Activated CD8-positive, alpha-beta T cell treated with anti-CD3 and anti-CD28 coated beads for 36 hours (primary cell): ENCODE measurements around the gene METTL15. TPM values are rescaled to one million over a fixed set of nuclear protein-coding genes. Genes with fewer than 3 reads are reported as not detected.

ENCODE experiments used
- ATAC-seq: fragments of 200-7000 bp; cut with Tn5 transposase; one replicate; pipeline ENCODE4 v1.10.0; 2021; ENCODE audit warnings: mild to moderate bottlenecking, moderate library complexity
- CTCF ChIA-PET: fragments of 350-600 bp; sonication (Branson Sonifier 250); formaldehyde crosslinking; loops from one replicate; lab custom pipeline; 2021; ENCODE audit warnings: antibody characterized with exemption; lab: Charles Lee
- POLR2A ChIA-PET: fragments of 350-600 bp; sonication (Branson Sonifier 250); formaldehyde crosslinking; loops from one replicate; lab custom pipeline; 2021; ENCODE audit warnings: antibody characterized with exemption; lab: Charles Lee
- DNase-seq: peaks from one replicate; pipeline ENCODE4 v3.0.0-alpha.2; 2020
- H3K27ac Mint-ChIP-seq: one replicate; pipeline ENCODE4 v1.8.0; 2021; ENCODE audit warnings: mild to moderate bottlenecking, mixed read lengths
- H3K27me3 Mint-ChIP-seq: one replicate; pipeline ENCODE4 v1.8.0; 2021; ENCODE audit warnings: mixed read lengths
- H3K36me3 Mint-ChIP-seq: one replicate; pipeline ENCODE4 v1.8.0; 2021; ENCODE audit warnings: low read depth, mixed read lengths
- H3K4me1 Mint-ChIP-seq: one replicate; pipeline ENCODE4 v1.8.0; 2021; ENCODE audit warnings: low read depth, mixed read lengths
- H3K4me3 Mint-ChIP-seq: one replicate; pipeline ENCODE4 v1.8.0; 2021; ENCODE audit warnings: mild to moderate bottlenecking, moderate library complexity, mixed read lengths
- H3K9me3 Mint-ChIP-seq: one replicate; pipeline ENCODE4 v1.8.0; 2021; ENCODE audit warnings: mixed read lengths
- CTCF ChIP-seq: fragments of 200-600 bp; IDR thresholded peaks from one replicate; pipeline ENCODE4 v1.8.0; 2022; ENCODE audit warnings: antibody characterized with exemption, mild to moderate bottlenecking
- intact Hi-C: fragments of 100-400 bp; cut with micrococcal nuclease; formaldehyde crosslinking; loops from one replicate; pipeline ENCODE4 v1.10.0; 2022
- total RNA-seq, 2 experiments: library from RNA; stranded (reverse); gene quantifications; one replicate each; pipeline ENCODE4 v1.2.3, GENCODE V29; 2021

The METTL15 gene
- total RNA-seq, 2 experiments from 2014 or later, result 19.4 to 20.4 TPM

- intact Hi-C loops, result no loop called here
- H3K27me3 Mint-ChIP-seq, result no peaks in the 10 kb centered on the region
- H3K36me3 Mint-ChIP-seq, result peaks cover 34% of the 10 kb centered on the region
- POLR2A ChIA-PET, result no interaction called here
- CTCF ChIA-PET, result no interaction called here
- no peak for TF ChIP-seq CTCF
- H3K27ac Mint-ChIP-seq, result no peak overlapping the region
- no peak for DNase-seq
- H3K4me1 Mint-ChIP-seq, result peaks cover 19% of the 10 kb centered on the region
- peaks cover 13% of the 10 kb centered on the region for H3K9me3 Mint-ChIP-seq
- H3K4me3 Mint-ChIP-seq, result no peak overlapping the region
- no peak for ATAC-seq
Observed at GRCh38 chr11:28223994-28224393, 115.8 kb downstream of the METTL15 start.

- Mint-ChIP-seq H3K4me1 (peaks cover 13% of the 10 kb centered on the region), H3K4me3 (no peak overlapping the region)
Observed at GRCh38 chr11:28227460-28227859, 119.3 kb downstream of the METTL15 start.

GRCh38 chr11:28228196-28228895 lies 120.2 kb downstream of the METTL15 start:
- peaks cover 11% of the 10 kb centered on the region for H3K4me1 Mint-ChIP-seq
- no peak overlapping the region for H3K27ac Mint-ChIP-seq
- peaks cover 16% of the 10 kb centered on the region for H3K36me3 Mint-ChIP-seq
- ChIA-PET POLR2A (no interaction called here), CTCF (no interaction called here)
- TF ChIP-seq CTCF, result no peak
- no peaks in the 10 kb centered on the region for H3K9me3 Mint-ChIP-seq
- no peaks in the 10 kb centered on the region for H3K27me3 Mint-ChIP-seq
- intact Hi-C loops, result no loop called here
- H3K4me3 Mint-ChIP-seq, result no peak overlapping the region
- DNase-seq (no peak), ATAC-seq (no peak)

More at GRCh38 chr11:28227460-28227859, 119.3 kb downstream of the METTL15 start:
- H3K27ac Mint-ChIP-seq, result no peak overlapping the region
- H3K27me3 Mint-ChIP-seq, result no peaks in the 10 kb centered on the region
- no peaks in the 10 kb centered on the region for H3K9me3 Mint-ChIP-seq
- no peak for ATAC-seq
- TF ChIP-seq CTCF, result no peak
- intact Hi-C loops, result no loop called here
- POLR2A ChIA-PET, result no interaction called here
- DNase-seq, result no peak
- H3K36me3 Mint-ChIP-seq, result peaks cover 16% of the 10 kb centered on the region
- CTCF ChIA-PET, result no interaction called here

DNA sequence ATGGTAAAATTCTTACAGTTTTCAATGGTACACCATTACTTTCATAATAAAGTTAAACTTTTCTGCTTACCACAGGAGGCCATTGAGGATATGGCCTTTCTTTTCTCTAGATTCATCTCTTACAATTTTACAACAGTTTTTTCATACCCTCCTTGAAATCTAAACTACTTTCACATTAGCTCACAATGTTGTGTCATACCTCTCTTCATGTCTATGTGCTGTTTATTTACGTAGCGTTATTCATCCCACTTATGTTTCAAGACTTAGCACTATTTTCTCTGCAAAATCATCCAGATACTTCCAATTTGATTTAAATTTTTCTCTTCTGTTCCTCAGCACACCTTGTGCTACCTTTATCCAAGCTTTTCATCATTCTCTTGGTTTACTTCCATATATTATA lies 123.3 kb downstream of the METTL15 start:
- ChIA-PET CTCF (interaction anchor here (0.5 kb wide), 1 partner anchor 732 kb away, joined by 3 read pairs; no protein-coding TSS in a partner anchor), POLR2A (no interaction called here)
- ATAC-seq, result no peak
- peaks cover 21% of the 10 kb centered on the region for H3K36me3 Mint-ChIP-seq
- TF ChIP-seq CTCF, result no peak
- no peaks in the 10 kb centered on the region for H3K27me3 Mint-ChIP-seq
- peaks cover 2% of the 10 kb centered on the region for H3K9me3 Mint-ChIP-seq
- peaks cover 6% of the 10 kb centered on the region for H3K4me1 Mint-ChIP-seq
- intact Hi-C loops, result no loop called here
- H3K4me3 Mint-ChIP-seq, result no peak overlapping the region
- DNase-seq, result no peak
- no peak overlapping the region for H3K27ac Mint-ChIP-seq

- no peak overlapping the region for H3K27ac Mint-ChIP-seq
- H3K9me3 Mint-ChIP-seq, result peaks cover 2% of the 10 kb centered on the region
- no peak for TF ChIP-seq CTCF
- intact Hi-C loops, result no loop called here
- DNase-seq (no peak), ATAC-seq (no peak)
- H3K4me1 Mint-ChIP-seq, result peaks cover 2% of the 10 kb centered on the region
- CTCF ChIA-PET, result no interaction called here
- H3K27me3 Mint-ChIP-seq, result no peaks in the 10 kb centered on the region
- H3K36me3 Mint-ChIP-seq, result peaks cover 22% of the 10 kb centered on the region
- POLR2A ChIA-PET, result no interaction called here
- no peak overlapping the region for H3K4me3 Mint-ChIP-seq
Observed at GRCh38 chr11:28232649-28233048, 124.5 kb downstream of the METTL15 start.
